Lung (tissue), 12 donors: ENCODE data around the gene RASGRF1. TPM values are rescaled to one million over a fixed set of nuclear protein-coding genes. Genes with fewer than 3 reads are reported as not detected.

Experiments used
- ATAC-seq: fragments of 200-7000 bp; cut with Tn5 transposase; one replicate; pipeline ENCODE4 v1.9.1; 2020; ENCODE audit warnings: moderate number of reproducible peaks; ENCODE audit not compliant: insufficient read depth, low FRiP score
- DNase-seq, 3 donors: peaks; one replicate each; pipeline ENCODE4 v3.0.0-alpha.2; 2013 to 2017
- H3K27ac ChIP-seq, 2 donors: one replicate each; pipeline ENCODE4 v1.5.1; 2013; ENCODE audit warnings: mild to moderate bottlenecking in 2 of 2, moderate library complexity in 2 of 2, control low read depth in 1 of 2, inconsistent platforms in 1 of 2, low read depth in 1 of 2, low read length in 1 of 2
- H3K27me3 ChIP-seq, 3 donors: one replicate each; pipeline ENCODE4 v1.5.1; 2013; ENCODE audit warnings: low read length in 2 of 3; ENCODE audit not compliant: control insufficient read depth in 3 of 3, insufficient read depth in 3 of 3
- H3K36me3 ChIP-seq, 4 donors: one replicate each; pipeline ENCODE4 v1.5.1; 2013; ENCODE audit warnings: low read length in 4 of 4, mild to moderate bottlenecking in 1 of 4, moderate library complexity in 1 of 4; ENCODE audit not compliant: control insufficient read depth in 4 of 4, insufficient read depth in 4 of 4
- H3K4me1 ChIP-seq, 5 donors: one replicate each; pipeline ENCODE4 v1.5.1; 2013; ENCODE audit warnings: low read length in 5 of 5, mild to moderate bottlenecking in 2 of 5, moderate library complexity in 1 of 5; ENCODE audit not compliant: control insufficient read depth in 5 of 5, insufficient read depth in 5 of 5
- H3K4me3 ChIP-seq: one replicate; pipeline ENCODE4 v1.5.1; 2013; ENCODE audit warnings: mild to moderate bottlenecking, control low read depth, moderate library complexity
- H3K9ac ChIP-seq, 2 donors: one replicate each; pipeline ENCODE4 v1.5.1; 2013; ENCODE audit warnings: low read length in 2 of 2, control low read depth in 1 of 2; ENCODE audit not compliant: insufficient read depth in 1 of 2
- H3K9me3 ChIP-seq, 4 donors: one replicate each; pipeline ENCODE4 v1.5.1; 2013; ENCODE audit warnings: low read length in 3 of 4, mild to moderate bottlenecking in 1 of 4, moderate library complexity in 1 of 4; ENCODE audit not compliant: control insufficient read depth in 4 of 4, insufficient read depth in 3 of 4
- CTCF ChIP-seq: IDR thresholded peaks from 2 replicates; pipeline ENCODE4 v1.5.1; 2012; ENCODE audit warnings: mild to moderate bottlenecking; ENCODE audit errors: control extremely low read depth, extremely low read depth
- WGBS, 2 donors: extraction: QIAGEN DNeasy Blood & Tissue Kit; methylation state at CpG; one replicate each; pipeline ENCODE4 v1.1.7; 2013; 5-methylcytosine and 5-hydroxymethylcytosine counted together
- polyA plus RNA-seq, 2 donors: library from polyadenylated mRNA; stranded (reverse); fragments of 200-250 nt; gene quantifications; one replicate each; pipeline ENCODE4 v1.2.1, GENCODE V29; 2013
- total RNA-seq, 2 donors: library from RNA; depleted of rRNA in 1 of 2; stranded (reverse); fragments of >200 nt in 1 of 2; gene quantifications; one replicate each; pipeline ENCODE4 v1.2.1, GENCODE V29; 2014 to 2021
- donor health status: control.
- donor health status: control.
- donor health status: Bipolar disorder and iron deficiency.
- donor health status: healthy.
- donor health status: DM: yes; HTN: yes; CAD: no.

Gene RASGRF1
- total and polyA plus RNA-seq, 4 donors: 10.9 to 71.2 (median 24.6) TPM

DNA sequence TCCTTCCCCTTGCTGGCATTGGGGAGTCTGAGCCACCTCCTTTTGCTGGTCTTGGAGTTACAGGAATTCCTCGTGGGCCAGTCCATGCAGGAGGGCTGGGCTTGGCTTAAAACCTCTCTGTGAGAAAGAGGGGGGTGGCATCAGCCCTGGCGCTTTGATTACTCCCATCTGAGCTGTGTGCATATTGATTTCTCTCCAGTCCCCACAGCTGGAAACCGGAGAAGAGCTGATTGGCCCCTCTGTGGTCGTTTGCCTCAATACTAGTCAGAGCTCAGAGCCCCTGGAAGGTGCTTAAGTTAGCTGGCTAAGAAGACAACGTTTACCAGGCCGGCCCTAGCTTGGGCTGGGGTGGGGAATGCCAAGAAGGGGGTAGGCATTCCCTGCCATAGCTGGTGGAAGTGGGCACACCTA lies 4.0 kb upstream of the RASGRF1 start:
- H3K9me3 ChIP-seq: peaks cover 0 to 5% (median 0%) of the 10 kb centered on the region in 4 donors
- H3K36me3 ChIP-seq: no peaks in the 10 kb centered on the region
- H3K4me1 ChIP-seq: peaks cover 0 to 17% (median 4%) of the 10 kb centered on the region in 5 donors
- TF ChIP-seq CTCF: no peak
- H3K9ac ChIP-seq: no peak overlapping the region
- no peak for DNase-seq
- no peak for ATAC-seq
- H3K27ac ChIP-seq: no peak overlapping the region
- 30 to 36% methylated on average over 6 of the region's 6 CpGs for WGBS, 2 donors
- H3K27me3 ChIP-seq: peaks cover 19 to 74% (median 42%) of the 10 kb centered on the region in 3 donors
- no peak overlapping the region for H3K4me3 ChIP-seq

DNA sequence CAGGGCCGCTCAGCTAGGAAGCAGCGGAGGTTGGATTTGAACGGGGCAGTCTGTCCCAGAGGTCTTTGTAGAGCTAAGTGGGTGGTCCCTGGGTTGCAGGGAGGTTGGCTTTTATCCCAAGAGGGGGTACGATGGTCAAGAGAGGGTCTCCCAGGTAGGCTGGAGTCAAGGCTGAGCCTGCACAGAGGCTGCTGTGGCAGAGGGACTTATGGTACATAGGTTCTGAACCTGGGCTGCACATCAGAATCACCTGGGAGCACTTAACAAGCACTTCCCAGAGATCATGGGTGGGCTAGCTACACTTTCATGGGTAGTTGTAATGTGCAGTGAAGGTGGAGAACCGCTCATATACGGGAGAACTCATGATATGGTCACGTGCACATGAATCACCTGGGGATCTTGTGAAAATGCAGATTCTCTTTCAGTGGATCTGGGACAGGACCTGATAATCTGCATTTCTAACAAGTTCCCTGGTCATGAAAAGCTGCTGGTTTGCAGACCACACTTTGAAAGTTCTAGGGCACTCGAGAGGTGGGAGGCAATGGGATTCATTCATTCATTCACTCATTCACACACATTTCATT lies 2.9 kb upstream of the RASGRF1 start:
- Histone ChIP-seq H3K27ac (no peak overlapping the region), H3K4me3 (no peak overlapping the region), H3K36me3 (no peaks in the 10 kb centered on the region), H3K9ac (no peak overlapping the region), H3K9me3 (peaks cover 0 to 6% (median 0%) of the 10 kb centered on the region in 4 donors), H3K27me3 (peaks cover 25 to 79% (median 52%) of the 10 kb centered on the region in 3 donors), H3K4me1 (peaks cover 0 to 17% (median 4%) of the 10 kb centered on the region in 5 donors)
- ATAC-seq (no peak), DNase-seq (no peak)
- no peak for TF ChIP-seq CTCF
- 68 to 75% methylated on average over 8 of the region's 8 CpGs for WGBS, 2 donors

GRCh38 chr15:79092382-79092781 lies 1.8 kb upstream of the RASGRF1 start:
- Histone ChIP-seq H3K4me3 (no peak overlapping the region), H3K4me1 (peaks cover 0 to 17% (median 4%) of the 10 kb centered on the region in 5 donors), H3K9ac (no peak overlapping the region), H3K9me3 (peaks cover 0 to 6% (median 0%) of the 10 kb centered on the region in 4 donors), H3K27ac (no peak overlapping the region), H3K36me3 (no peaks in the 10 kb centered on the region), H3K27me3 (peaks cover 25 to 85% (median 63%) of the 10 kb centered on the region in 3 donors)
- TF ChIP-seq CTCF: no peak
- ATAC-seq (no peak), DNase-seq (no peak)
- 76 to 97% methylated on average over 2 of the region's 2 CpGs for WGBS, 2 donors
